Ishikawa (cell line): Measurements from ENCODE around the gene FLAD1.

ENCODE experiments used
- CEBPB ChIP-seq: IDR thresholded peaks from 2 replicates; pipeline ENCODE4 v1.6.1; 2012
- CREB1 ChIP-seq: IDR thresholded peaks from 2 replicates; pipeline ENCODE4 v1.6.1; 2012; ENCODE audit warnings: low read depth
- EGR1 ChIP-seq: IDR thresholded peaks from 2 replicates; pipeline ENCODE4 v1.6.1; 2012
- EP300 ChIP-seq: IDR thresholded peaks from 2 replicates; pipeline ENCODE4 v1.6.1; 2012; ENCODE audit warnings: borderline replicate concordance
- FOXM1 ChIP-seq: IDR thresholded peaks from 2 replicates; pipeline ENCODE4 v1.6.1; 2012; ENCODE audit warnings: low read depth, borderline replicate concordance
- MAX ChIP-seq: IDR thresholded peaks from 2 replicates; pipeline ENCODE4 v1.6.1; 2012
- NFIC ChIP-seq: IDR thresholded peaks from 2 replicates; pipeline ENCODE4 v1.6.1; 2012
- RAD21 ChIP-seq: IDR thresholded peaks from 2 replicates; pipeline ENCODE4 v1.6.1; 2012; ENCODE audit warnings: low read depth
- TAF1 ChIP-seq: IDR thresholded peaks from 2 replicates; pipeline ENCODE4 v1.6.1; 2012; ENCODE audit warnings: low read depth, mild to moderate bottlenecking
- TCF12 ChIP-seq: IDR thresholded peaks from 2 replicates; pipeline ENCODE4 v1.6.1; 2012; ENCODE audit warnings: low read depth
- TEAD4 ChIP-seq: IDR thresholded peaks from 2 replicates; pipeline ENCODE4 v1.6.1; 2012
- YY1 ChIP-seq: IDR thresholded peaks from 2 replicates; pipeline ENCODE4 v1.6.1; 2012; ENCODE audit warnings: low read depth
- ZBTB7A ChIP-seq: IDR thresholded peaks from 2 replicates; pipeline ENCODE4 v1.6.1; 2012; ENCODE audit warnings: low read depth
- TF ChIP-seq, protein P1 (sequence below): IDR thresholded peaks from 2 replicates; pipeline ENCODE4 v1.6.1; 2012
- TF ChIP-seq, protein P2 (sequence below): IDR thresholded peaks from 2 replicates; pipeline ENCODE4 v1.6.1; 2012; ENCODE audit warnings: low read depth, mild to moderate bottlenecking

The FLAD1 gene

GRCh38 chr1:155026154-155026553, 43.0 kb downstream of the FLAD1 start:
- TF ChIP-seq EP300 (no peak), TEAD4 (no peak), TAF1 (no peak), TCF12 (no peak), EGR1 (no peak), MAX (no peak), CEBPB (no peak)
- TF ChIP-seq, protein P1, sequence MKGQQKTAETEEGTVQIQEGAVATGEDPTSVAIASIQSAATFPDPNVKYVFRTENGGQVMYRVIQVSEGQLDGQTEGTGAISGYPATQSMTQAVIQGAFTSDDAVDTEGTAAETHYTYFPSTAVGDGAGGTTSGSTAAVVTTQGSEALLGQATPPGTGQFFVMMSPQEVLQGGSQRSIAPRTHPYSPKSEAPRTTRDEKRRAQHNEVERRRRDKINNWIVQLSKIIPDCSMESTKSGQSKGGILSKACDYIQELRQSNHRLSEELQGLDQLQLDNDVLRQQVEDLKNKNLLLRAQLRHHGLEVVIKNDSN = no peak
- TF ChIP-seq, protein P2, sequence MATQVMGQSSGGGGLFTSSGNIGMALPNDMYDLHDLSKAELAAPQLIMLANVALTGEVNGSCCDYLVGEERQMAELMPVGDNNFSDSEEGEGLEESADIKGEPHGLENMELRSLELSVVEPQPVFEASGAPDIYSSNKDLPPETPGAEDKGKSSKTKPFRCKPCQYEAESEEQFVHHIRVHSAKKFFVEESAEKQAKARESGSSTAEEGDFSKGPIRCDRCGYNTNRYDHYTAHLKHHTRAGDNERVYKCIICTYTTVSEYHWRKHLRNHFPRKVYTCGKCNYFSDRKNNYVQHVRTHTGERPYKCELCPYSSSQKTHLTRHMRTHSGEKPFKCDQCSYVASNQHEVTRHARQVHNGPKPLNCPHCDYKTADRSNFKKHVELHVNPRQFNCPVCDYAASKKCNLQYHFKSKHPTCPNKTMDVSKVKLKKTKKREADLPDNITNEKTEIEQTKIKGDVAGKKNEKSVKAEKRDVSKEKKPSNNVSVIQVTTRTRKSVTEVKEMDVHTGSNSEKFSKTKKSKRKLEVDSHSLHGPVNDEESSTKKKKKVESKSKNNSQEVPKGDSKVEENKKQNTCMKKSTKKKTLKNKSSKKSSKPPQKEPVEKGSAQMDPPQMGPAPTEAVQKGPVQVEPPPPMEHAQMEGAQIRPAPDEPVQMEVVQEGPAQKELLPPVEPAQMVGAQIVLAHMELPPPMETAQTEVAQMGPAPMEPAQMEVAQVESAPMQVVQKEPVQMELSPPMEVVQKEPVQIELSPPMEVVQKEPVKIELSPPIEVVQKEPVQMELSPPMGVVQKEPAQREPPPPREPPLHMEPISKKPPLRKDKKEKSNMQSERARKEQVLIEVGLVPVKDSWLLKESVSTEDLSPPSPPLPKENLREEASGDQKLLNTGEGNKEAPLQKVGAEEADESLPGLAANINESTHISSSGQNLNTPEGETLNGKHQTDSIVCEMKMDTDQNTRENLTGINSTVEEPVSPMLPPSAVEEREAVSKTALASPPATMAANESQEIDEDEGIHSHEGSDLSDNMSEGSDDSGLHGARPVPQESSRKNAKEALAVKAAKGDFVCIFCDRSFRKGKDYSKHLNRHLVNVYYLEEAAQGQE = no peak

DNA sequence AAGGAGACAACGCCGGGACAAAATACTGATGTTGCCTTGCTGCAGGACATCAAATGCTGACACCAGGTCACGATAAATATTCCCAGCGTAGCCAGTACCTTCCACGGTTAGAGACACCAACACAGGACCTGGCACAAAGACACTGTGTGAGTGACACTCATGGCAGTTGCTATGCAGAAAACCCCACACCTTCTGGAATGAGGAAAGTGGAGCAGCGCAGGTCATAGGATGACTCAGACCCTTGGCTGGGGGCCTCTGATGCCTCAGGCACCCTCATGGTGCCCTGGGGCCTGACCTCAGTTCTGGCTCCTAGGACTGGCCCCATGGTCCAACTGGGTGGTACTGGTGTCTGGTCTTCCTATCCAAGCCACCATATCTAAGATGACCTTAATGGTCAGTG, 43.4 kb downstream of the FLAD1 start:
- no peak for TF ChIP-seq FOXM1
- no peak for TF ChIP-seq ZBTB7A
- TF ChIP-seq YY1 = no peak
- TF ChIP-seq EP300 = no peak
- no peak for TF ChIP-seq CEBPB
- TF ChIP-seq RAD21 = no peak
- TF ChIP-seq, protein P2 = no peak
- TF ChIP-seq MAX = no peak
- no peak for TF ChIP-seq TAF1
- no peak for TF ChIP-seq NFIC
- TF ChIP-seq EGR1 = no peak
- no peak for TF ChIP-seq TEAD4
- TF ChIP-seq CREB1 = no peak
- no peak for TF ChIP-seq TCF12
- TF ChIP-seq, protein P1 = no peak

- no peak for TF ChIP-seq RAD21
- no peak for TF ChIP-seq CEBPB
- no peak for TF ChIP-seq ZBTB7A
- TF ChIP-seq, protein P1 = no peak
- no peak for TF ChIP-seq NFIC
- TF ChIP-seq EGR1 = no peak
- TF ChIP-seq YY1 = no peak
- TF ChIP-seq TCF12 = no peak
Observed at GRCh38 chr1:155029513-155030242, 46.5 kb downstream of the FLAD1 start.

GRCh38 chr1:155030243-155030795, 47.2 kb downstream of the FLAD1 start:
- no peak for TF ChIP-seq YY1
- TF ChIP-seq MAX = no peak
- TF ChIP-seq TAF1 = no peak
- TF ChIP-seq TEAD4 = no peak
- TF ChIP-seq, protein P2 = no peak
- no peak for TF ChIP-seq ZBTB7A
- no peak for TF ChIP-seq CEBPB
- TF ChIP-seq EGR1 = no peak
- no peak for TF ChIP-seq RAD21
- TF ChIP-seq EP300 = no peak
- TF ChIP-seq, protein P1 = no peak
- TF ChIP-seq NFIC = no peak
